Duodenal mucosa (tissue), 2 donors: Measurements from ENCODE around the gene TNRC6C.

Source experiments
- H3K27ac ChIP-seq: one replicate; pipeline ENCODE4 v1.7.0; 2013; ENCODE audit warnings: low read depth, low read length
- H3K27me3 ChIP-seq, 2 donors: one replicate each; pipeline ENCODE4 v1.7.0; 2013; ENCODE audit warnings: low read length in 2 of 2, control low read depth in 1 of 2; ENCODE audit not compliant: insufficient read depth in 2 of 2, control insufficient read depth in 1 of 2
- H3K36me3 ChIP-seq, 2 donors: one replicate each; pipeline ENCODE4 v1.7.0; 2013; ENCODE audit warnings: low read length in 2 of 2, control low read depth in 1 of 2; ENCODE audit not compliant: insufficient read depth in 2 of 2, control insufficient read depth in 1 of 2
- H3K4me1 ChIP-seq, 2 donors: one replicate each; pipeline ENCODE4 v1.7.0; 2013; ENCODE audit warnings: low read length in 2 of 2, control low read depth in 1 of 2; ENCODE audit not compliant: insufficient read depth in 2 of 2, control insufficient read depth in 1 of 2
- H3K4me3 ChIP-seq, 2 donors: one replicate each; pipeline ENCODE4 v1.7.0; 2013; ENCODE audit warnings: low read length in 2 of 2, low read depth in 1 of 2
- H3K9ac ChIP-seq, 2 donors: one replicate each; pipeline ENCODE4 v1.7.0; 2013; ENCODE audit warnings: low read length in 2 of 2, low read depth in 1 of 2
- H3K9me3 ChIP-seq, 2 donors: one replicate each; pipeline ENCODE4 v1.7.0; 2013; ENCODE audit warnings: low read length in 2 of 2, control low read depth in 1 of 2; ENCODE audit not compliant: control insufficient read depth in 1 of 2

Gene TNRC6C

GRCh38 chr17:78010759-78011158, 52.3 kb downstream of the TNRC6C start:
- Histone ChIP-seq H3K9me3 (no peaks in the 10 kb centered on the region), H3K9ac (no peak overlapping the region), H3K27ac (no peak overlapping the region), H3K4me3 (no peak overlapping the region), H3K36me3 (no peaks in the 10 kb centered on the region), H3K4me1 (no peaks in the 10 kb centered on the region), H3K27me3 (no peaks in the 10 kb centered on the region)

- Histone ChIP-seq H3K36me3 (no peaks in the 10 kb centered on the region), H3K9ac (no peak overlapping the region), H3K27me3 (no peaks in the 10 kb centered on the region), H3K27ac (no peak overlapping the region), H3K4me1 (no peaks in the 10 kb centered on the region), H3K4me3 (no peak overlapping the region), H3K9me3 (no peaks in the 10 kb centered on the region)
Measured at GRCh38 chr17:78012428-78012827, 53.9 kb downstream of the TNRC6C start.

GRCh38 chr17:78013683-78014467, 55.4 kb downstream of the TNRC6C start:
- Histone ChIP-seq H3K27ac (no peak overlapping the region), H3K27me3 (no peaks in the 10 kb centered on the region), H3K36me3 (no peaks in the 10 kb centered on the region), H3K4me3 (no peak overlapping the region), H3K9me3 (no peaks in the 10 kb centered on the region), H3K9ac (no peak overlapping the region), H3K4me1 (no peaks in the 10 kb centered on the region)

- H3K36me3 ChIP-seq: no peaks in the 10 kb centered on the region
- H3K9me3 ChIP-seq: no peaks in the 10 kb centered on the region
- H3K9ac ChIP-seq: no peak overlapping the region
Measured at GRCh38 chr17:78014646-78015045, 56.1 kb downstream of the TNRC6C start.

GRCh38 chr17:78016852-78017251, 58.3 kb downstream of the TNRC6C start:
- H3K4me1 ChIP-seq: peaks cover 0 to 5% of the 10 kb centered on the region in 2 donors
- H3K9me3 ChIP-seq: no peaks in the 10 kb centered on the region
- no peak overlapping the region for H3K27ac ChIP-seq
- H3K36me3 ChIP-seq: no peaks in the 10 kb centered on the region
- H3K4me3 ChIP-seq: no peak overlapping the region
- H3K27me3 ChIP-seq: no peaks in the 10 kb centered on the region
- no peak overlapping the region for H3K9ac ChIP-seq

More at GRCh38 chr17:78014646-78015045, 56.1 kb downstream of the TNRC6C start:
- H3K27me3 ChIP-seq: no peaks in the 10 kb centered on the region
- H3K4me3 ChIP-seq: no peak overlapping the region
- no peak overlapping the region for H3K27ac ChIP-seq
- peaks cover 0 to 2% of the 10 kb centered on the region in 2 donors for H3K4me1 ChIP-seq

- Histone ChIP-seq H3K9me3 (no peaks in the 10 kb centered on the region), H3K27ac (no peak overlapping the region), H3K4me1 (peaks cover 0 to 5% of the 10 kb centered on the region in 2 donors), H3K36me3 (no peaks in the 10 kb centered on the region), H3K27me3 (no peaks in the 10 kb centered on the region), H3K4me3 (no peak overlapping the region), H3K9ac (peak overlapping the region in 1 of 2 donors; percentile 3)
Measured at GRCh38 chr17:78019367-78019975, 61.0 kb downstream of the TNRC6C start.

- H3K27ac ChIP-seq: no peak overlapping the region
- H3K4me1 ChIP-seq: peaks cover 0 to 5% of the 10 kb centered on the region in 2 donors
- peak overlapping the region in 1 of 2 donors; percentile 3 for H3K9ac ChIP-seq
- no peak overlapping the region for H3K4me3 ChIP-seq
- H3K9me3 ChIP-seq: no peaks in the 10 kb centered on the region
- no peaks in the 10 kb centered on the region for H3K36me3 ChIP-seq
- no peaks in the 10 kb centered on the region for H3K27me3 ChIP-seq
Measured at GRCh38 chr17:78019976-78020716, 61.6 kb downstream of the TNRC6C start.

- Histone ChIP-seq H3K27me3 (no peaks in the 10 kb centered on the region), H3K9me3 (no peaks in the 10 kb centered on the region), H3K27ac (no peak overlapping the region), H3K4me3 (no peak overlapping the region), H3K9ac (no peak overlapping the region), H3K36me3 (no peaks in the 10 kb centered on the region), H3K4me1 (peaks cover 0 to 5% of the 10 kb centered on the region in 2 donors)
Measured at GRCh38 chr17:78020717-78021108, 62.2 kb downstream of the TNRC6C start.

GRCh38 chr17:78022425-78022824, 63.9 kb downstream of the TNRC6C start:
- Histone ChIP-seq H3K27ac (no peak overlapping the region), H3K9me3 (no peaks in the 10 kb centered on the region), H3K4me1 (peaks cover 0 to 5% of the 10 kb centered on the region in 2 donors), H3K36me3 (no peaks in the 10 kb centered on the region), H3K27me3 (no peaks in the 10 kb centered on the region), H3K4me3 (no peak overlapping the region), H3K9ac (no peak overlapping the region)

- no peak overlapping the region for H3K4me3 ChIP-seq
- no peaks in the 10 kb centered on the region for H3K27me3 ChIP-seq
- H3K36me3 ChIP-seq: no peaks in the 10 kb centered on the region
- no peaks in the 10 kb centered on the region for H3K9me3 ChIP-seq
- peaks cover 0 to 5% of the 10 kb centered on the region in 2 donors for H3K4me1 ChIP-seq
- no peak overlapping the region for H3K27ac ChIP-seq
- no peak overlapping the region for H3K9ac ChIP-seq
Measured at GRCh38 chr17:78023042-78023441, 64.5 kb downstream of the TNRC6C start.
